ENCODE results near the gene TMEM98.
"Not testable (repeated sequence)": the region's sequence is repeated elsewhere in the genome, so short reads cannot be mapped to it uniquely, and the experiment has no call there.

TMEM98 gene

DNA sequence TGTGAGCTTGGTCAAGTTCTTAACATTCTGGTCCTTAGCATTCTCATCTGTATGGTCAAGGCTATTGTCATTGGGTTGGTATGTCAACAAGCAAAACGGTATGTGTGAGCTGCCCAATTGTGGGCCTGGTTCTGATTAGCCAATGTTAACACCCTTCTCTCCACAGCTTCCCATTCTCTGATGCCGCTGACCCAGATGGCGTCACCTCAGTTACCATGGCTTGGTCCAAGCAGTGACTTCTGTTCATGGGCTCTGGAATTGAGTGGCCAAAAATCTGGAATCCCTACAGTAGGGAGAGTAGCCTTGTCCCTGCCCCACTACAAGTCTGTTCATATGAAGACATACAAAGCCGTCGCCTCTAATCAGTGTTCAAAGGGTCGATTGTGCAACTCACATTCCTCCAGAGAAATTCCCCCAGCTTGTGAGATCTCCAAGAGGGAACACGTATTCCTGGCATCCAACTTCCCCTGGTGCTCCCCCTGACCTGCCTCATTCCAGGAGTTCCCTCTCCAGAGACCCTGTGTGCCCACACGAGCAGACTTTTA is 15.8 kb downstream of the TMEM98 start:
- peak; percentile 41 for DNase-seq

DNA sequence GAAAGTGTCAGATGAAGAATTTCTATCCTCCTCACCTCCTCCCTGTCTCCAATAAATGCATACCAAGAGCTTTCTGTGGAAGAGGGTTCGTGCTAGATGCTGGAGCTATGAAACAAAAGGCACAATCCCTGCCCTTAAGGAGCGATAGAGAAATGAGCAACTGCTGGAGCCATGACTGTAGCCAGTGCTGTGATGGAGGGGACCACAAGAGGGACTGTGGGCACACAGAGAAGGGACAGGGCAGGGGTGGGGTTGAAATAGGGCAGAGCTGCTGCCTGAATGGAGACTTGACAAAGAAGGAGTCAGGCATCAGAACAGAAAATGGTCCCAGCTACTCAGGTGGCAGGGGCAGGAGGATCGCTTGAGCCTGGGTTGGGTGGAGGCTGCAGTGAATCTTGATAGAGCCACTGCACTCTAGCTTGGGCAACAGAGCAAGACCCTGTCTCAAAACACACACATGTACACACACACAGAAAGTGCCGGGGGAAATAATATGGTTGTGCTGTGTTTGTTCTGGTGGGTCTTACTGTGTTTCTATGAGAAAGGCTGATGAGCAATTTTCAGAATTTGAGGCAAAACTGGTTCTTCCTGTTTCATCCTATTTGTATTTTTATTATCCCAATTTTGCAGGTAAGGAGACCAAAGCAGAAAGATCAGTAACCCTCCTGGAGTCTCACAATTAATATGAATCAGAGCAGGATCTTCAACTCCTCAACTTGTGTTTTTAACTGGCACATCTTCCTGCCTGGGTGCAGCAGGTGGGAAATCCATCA is 16.5 kb downstream of the TMEM98 start:
- no peak for DNase-seq

DNA sequence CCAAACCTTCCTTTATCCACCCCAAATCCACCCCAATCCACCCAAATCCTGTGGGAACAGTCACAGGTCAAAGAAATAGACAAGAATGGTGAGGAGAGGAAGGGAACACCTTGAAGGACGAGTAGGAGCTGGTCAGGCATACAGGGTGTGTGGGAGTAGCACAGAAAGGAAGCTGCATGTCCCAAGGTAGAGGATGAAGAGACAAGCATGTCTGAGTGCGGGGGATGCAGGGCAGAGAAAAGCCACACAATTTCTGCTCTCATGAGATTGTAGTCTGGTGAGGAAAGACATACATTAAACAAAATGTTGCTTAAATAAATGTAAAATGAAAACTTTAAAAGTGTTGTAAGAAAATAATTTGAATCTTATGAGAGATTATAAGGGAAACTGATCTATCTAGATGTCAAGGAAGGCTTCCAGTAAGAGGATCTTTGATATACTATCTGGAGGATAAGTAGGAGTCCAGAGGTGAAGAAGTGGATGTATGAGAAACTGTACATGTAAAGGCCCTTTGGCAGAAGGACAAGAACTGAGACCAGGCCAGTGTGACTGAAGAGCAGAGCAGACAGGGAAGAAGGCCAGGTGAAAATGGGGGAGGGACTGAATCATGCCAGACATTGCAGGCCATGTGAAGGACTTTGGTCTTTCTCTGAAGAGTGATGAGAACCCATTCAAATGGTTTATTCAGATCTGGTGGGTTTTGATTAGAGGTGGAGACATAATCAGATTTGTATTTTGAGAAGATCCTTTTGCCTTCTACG is 18.6 kb downstream of the TMEM98 start:
- no peak for DNase-seq

DNA sequence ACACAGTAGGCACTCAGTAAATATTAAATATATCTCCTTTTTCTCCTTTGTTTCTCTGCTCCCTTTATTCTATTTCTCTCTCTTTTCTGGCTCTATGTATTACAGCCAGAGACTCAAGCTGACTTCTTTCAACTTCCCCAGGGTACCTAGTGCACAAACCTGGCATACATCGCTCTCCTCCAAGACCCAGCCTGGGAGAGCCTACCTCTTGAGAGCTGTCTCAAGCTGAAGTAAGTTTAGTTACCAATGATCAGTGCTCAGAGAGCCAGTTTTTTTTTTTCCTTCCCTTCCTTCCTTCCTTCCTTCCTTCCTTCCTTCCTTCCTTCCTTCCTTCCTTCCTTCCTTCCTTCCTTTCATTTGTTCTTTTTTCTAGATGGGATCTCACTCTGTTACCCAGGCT is 19.8 kb downstream of the TMEM98 start:
- DNase-seq: no peak

DNA sequence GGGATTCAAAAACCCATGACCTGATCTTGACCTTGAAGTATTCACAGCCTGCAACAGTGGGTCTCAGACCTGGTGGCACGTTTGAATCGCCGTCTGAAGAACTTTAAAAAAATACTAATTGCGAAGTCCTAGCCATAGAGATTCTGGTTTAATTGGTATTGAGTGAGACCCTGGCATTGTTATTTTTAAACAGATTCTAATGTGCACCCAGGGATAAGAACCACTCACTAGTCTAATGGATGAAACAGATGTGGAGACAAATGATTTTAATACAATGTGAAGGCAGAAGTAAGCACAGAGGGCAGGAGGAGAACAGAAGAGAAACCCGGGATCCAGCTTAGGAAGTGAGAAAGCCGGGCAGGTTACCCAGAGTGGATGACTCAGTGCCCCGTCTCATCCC is 21.2 kb downstream of the TMEM98 start:
- DNase-seq: no peak

DNA sequence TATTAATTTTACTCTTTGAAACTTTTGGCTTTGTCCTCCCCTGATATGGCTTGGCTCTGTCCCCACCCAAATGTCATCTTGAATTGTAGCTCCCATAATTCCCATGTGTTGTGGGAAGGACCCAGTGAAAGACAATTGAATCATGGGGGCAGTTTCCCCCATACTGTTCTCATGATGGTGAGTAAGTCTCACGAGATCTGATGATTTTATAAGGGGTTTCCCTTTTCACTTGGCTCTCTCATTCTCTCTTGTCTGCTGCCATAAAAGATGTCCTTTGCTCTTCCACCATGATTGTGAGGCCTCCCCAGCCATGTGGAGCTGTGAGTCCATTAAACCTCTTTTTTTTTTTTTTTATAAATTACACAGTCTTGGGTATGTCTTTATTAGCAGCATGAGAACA is 24.5 kb downstream of the TMEM98 start:
- DNase-seq: not testable (repeated sequence)

DNA sequence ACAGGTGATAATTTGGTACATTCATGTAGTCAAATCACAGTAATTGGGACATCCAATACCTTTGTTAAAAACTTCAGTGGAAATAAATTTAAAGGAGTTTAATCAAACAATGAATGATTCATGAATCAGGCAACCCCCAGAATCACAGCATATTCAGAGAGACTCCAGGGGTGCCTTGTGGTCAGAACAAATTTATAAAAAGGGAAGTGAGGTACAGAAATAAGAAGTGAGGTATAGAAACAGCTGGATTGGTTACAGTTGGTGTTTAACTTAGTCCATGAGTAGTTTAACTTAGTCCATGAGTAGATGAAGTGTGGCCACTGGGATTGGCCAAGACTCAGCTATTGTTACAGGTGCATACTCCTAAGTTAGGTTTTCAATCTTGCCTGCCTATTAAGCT is 25.1 kb downstream of the TMEM98 start:
- DNase-seq: no peak

DNA sequence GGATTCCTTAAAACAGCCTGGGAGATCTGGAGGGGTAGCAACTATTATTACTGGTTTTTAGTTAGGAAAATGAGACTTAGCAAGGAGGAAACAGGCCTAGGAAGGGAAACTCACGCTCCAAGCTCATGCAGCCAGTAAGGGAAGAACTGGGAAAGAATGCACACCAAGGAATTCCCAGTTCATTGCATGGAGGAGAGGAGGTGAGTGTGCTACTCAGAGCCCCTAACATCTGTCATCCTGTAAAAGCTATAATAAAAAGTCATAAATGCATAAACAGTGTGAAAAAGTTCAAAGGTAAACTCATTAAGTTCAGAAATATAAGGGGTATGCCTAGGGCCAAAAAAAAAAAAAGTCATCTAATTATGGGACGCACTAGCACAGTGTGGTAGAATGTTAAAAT is 25.9 kb downstream of the TMEM98 start:
- DNase-seq: no peak

DNA sequence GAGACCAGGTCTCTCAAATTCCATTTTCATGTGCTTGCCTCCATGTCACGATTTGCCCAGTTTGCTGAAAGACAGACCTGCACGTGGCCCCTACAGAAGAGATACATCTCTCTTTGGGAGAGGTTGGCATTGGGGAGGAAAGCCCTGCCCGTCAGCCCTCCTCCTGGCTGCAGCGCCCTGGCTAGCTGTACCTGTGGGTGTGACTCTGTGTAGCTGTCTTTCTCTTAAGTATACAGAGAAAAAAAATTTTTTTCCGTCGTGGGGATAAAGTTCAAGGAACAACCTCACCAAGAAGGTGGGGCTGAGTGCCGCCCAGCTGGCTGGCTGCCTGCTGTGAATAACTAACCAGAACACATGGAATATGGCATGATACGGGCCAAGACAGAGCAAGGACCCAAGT is 26.5 kb downstream of the TMEM98 start:
- DNase-seq: no peak

DNA sequence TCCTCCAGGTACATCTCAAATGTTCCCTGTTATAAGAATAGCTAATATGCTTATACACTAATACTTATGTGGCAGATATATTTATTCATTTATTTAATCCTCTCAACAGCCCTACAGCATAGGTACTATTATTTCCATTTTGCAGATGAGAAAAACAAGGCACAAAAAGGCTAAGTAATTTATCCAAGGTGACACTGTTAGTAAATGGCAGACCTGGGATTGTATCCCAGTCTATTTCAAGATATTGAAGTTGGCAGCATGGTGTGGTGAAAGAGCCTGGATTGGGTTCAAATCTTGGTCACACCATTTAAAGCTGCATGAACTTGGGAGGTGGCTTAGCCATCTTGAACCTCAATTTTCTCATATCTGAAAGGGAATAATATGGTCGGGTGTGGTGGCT is 27.2 kb downstream of the TMEM98 start:
- DNase-seq: no peak

DNA sequence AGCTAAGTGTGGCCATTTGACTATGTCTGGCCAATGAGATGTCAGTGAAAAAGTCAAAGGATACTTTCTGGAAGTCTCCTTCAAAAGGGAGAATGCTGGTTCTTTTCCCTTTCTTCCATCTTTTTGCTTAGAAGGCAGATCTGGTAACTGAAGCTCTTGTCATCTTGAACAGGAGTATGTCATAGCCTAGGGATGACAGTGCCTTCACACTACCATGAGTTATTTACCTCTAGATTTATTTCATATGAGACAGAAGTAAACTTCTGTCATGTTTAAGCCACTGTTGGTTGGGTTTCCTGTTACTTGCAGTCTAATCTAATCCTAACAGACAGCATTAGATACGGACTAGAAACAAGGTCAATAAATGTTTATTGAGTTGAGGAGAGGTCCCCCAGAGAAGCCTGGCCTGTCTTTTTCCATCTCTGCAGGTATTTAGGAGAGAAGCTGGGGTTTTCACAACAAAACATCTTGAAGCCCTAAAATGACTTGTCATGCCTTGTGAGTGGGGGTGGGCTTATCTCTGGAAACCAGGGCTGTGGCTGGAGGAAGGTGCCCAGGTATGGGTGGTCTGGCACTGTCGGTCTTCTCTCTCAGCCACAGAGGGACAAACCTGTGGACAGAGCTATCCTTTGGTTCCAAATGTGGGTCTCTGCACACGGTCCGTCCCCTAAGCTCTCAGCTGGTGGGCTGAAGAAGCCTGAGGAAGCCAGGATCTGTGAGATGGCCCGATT is 28.5 kb downstream of the TMEM98 start:
- no peak for DNase-seq

DNA sequence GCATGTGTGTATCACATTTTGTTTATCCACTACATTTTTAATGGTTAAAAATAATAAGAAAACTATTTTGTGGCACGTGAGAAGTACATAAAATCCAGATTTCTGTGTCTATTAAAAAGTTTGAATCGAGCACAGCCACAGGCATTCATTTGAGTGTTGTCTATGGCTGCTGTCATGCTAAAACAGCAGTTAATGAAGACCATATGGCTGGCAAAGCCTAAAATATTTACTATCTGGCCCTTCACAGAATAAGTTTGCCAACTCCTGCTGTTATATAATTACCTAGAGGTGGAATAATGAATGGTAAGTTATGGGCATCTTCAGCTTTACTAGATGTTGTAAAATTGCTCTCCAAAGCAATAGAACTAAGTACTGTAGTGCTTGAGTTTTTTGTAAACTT is 30.5 kb downstream of the TMEM98 start:
- DNase-seq: no peak

DNA sequence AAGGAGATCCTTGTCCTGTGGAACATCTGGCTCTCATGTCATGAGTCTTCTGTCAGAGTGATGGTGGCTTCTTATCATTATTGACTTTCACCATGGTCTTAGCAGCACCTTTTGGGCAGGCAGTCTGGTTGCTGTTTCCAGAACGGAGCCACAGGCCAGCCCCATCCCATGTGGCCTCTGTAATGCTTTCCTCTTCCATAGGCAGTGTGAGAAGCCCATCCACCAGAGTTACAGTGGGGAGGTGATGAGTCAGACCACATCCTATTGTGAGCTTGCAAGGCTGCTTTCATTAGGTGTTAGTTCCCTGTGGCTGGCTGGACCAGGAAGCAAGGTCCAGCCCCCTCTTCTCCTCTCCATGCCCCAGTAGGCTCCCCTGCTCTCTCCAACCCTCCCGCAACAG is 32.9 kb downstream of the TMEM98 start:
- peak; percentile 22 for DNase-seq

DNA sequence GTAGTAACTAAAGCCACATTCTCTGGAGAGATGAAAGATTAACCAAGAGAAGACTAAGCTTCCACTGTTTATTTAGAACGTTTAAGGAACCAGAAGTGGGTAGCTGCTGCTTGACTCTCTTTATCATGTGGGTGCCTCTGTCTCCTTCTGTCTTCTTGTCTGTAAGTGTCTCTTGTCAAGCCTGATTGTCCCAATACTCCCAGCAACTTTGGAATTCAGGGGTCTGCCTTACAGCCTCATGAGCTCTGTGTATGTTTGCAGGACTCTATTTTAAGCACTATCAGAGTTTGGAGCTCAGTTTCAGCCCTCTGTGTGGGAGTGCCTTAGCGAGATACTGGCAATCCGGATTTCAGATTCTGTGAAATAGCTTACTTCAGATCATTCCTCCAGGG is 34.4 kb downstream of the TMEM98 start:
- DNase-seq: no peak

DNA sequence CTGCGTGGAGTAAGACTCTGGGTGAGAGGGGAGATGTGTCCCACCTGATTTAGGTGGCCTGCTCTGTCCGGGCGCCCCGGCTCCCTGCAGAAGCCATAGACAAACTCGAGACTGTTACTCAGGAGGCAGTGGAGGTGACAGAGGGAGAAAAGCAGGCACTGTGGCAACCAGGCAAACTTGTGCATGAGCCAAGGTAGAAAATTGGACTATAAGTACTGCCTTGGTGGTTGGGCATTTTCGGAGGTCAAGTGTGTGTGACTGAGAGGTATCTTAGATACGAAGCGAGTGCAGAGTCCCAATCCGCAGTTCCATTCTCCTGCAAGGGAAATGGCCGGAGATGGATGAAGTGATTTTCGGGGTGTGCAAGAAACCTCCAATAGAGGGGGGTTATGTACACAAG is 36.6 kb downstream of the TMEM98 start:
- no peak for DNase-seq

DNA sequence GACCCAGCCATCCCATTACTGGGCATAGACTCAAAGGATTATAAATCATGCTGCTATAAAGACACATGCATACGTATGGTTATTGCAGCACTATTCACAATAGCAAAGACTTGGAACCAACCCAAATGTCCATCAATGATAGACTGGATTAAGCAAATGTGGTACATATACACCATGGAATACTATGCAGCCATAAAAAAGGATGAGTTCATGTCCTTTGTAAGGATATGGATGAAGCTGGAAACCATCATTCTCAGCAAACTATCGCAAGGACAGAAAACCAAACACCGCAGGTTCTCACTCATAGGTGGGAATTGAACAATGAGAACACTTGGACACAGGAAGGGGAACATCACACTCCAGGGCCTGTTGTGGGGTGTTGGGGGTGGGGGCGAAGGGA is 41.3 kb downstream of the TMEM98 start:
- DNase-seq: not testable (repeated sequence)

DNA sequence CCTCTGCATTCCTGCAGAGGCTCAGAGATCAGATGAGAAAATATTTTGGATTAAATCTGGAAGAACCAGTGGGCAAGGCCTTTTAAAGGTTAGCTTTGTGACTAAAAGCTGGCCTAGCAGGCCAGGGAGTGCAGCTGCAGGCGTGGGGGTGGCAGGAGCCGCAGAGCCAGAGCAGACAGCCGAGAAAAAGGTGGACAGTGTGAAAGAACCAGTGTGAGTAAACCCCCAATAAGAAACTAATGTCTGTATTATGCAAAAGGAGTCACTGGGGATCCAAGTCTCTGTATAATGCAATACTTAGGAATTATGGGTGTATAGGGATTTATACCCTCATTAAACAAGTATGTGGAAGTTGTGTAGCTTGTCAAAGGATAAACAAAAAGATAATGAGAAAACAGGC is 42.3 kb downstream of the TMEM98 start:
- no peak for DNase-seq

DNA sequence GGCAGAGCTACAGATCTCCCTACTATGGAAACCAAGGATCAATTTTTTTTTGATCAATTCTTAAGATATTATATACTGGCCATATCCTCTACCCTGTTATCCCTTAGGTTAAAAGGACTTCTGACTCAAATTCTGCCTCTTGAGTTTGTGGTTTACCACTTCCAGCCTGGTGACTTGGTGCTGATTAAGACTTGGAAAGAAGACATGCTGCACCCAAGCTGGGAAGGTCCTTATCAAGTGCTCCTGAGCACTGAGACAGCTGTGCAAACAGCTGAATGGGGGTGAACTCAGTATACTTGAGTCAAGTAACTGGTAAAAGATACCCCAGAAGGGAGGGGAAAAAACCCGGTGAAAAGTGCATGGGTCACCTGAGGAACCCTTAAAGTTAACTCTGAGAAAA is 43.2 kb downstream of the TMEM98 start:
- DNase-seq: no peak

DNA sequence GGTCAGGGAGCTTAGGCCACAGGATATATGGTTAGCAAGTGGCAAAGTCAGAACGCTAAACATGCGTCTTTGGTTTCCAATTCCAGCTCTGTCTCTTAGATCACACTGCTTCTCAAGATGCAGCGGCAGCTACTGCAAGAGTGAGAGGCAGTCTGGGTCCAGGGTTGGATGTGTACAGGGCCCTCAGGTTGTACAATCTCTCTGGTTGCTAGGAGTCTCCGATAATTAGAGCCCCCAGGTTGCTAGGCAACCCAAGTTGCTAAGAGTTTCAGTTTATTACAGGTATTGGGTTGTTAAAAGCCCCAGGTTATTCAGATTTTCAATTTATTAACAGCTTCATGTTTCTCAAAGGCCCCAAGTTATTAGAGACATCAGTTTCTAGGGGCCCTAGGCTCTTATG is 48.2 kb downstream of the TMEM98 start:
- DNase-seq: no peak

DNA sequence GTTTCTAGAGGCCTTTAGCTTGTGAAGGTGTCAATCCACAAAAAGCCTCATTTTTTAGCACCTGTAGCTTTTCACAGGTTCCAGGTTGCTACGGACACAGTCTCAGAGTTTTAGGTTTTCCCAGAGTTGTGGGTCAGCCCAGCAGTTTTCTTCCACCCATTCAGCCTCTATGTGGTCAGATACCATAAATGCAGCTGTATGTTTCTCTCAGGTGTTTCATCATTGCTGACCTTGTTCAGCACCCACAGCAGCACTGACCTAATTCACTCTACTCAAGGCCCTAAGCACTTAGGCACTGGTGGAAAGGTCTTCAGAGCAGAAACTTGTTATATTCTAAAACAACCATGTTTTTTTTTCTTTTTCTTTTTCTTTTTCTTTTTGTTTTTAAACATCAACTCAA is 48.7 kb downstream of the TMEM98 start:
- DNase-seq: no peak

DNA sequence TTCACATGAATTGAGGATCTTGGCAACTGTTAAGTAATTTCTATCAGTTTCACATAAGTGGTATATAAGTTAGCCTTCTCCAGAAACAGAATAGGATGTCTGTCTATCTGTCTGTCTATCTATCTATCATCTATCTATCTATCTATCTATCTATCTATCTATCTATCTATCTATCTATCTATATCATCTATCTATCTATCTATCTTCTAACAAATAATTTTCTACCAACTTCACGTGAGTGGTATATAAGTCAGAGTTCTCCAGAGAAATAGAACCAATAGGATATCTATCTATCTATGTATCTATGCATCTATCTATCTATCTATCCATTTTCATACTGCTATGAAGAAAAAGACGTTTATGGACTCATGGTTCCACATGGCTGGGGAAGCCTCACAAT is 52.3 kb downstream of the TMEM98 start:
- no peak for DNase-seq

DNA sequence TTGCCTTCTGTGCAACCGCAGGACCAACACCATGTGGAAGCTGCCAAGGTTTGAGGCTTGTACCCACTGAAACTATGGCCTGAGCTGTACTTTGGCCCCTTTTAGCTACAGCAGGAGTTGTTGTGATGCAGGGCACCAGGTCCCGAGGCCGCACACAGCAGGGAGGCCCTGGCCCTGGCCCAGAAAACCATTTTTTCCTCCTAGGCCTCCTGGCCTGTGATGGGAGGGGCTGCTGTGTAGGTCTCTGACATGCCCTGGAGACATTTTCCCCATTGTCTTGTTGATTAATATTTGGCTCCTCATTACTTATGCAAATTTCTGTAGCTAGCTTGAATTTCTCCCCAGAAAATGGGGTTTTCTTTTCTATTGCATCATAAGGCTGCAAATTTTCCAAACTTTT is 53.7 kb downstream of the TMEM98 start:
- not testable (repeated sequence) for DNase-seq

DNA sequence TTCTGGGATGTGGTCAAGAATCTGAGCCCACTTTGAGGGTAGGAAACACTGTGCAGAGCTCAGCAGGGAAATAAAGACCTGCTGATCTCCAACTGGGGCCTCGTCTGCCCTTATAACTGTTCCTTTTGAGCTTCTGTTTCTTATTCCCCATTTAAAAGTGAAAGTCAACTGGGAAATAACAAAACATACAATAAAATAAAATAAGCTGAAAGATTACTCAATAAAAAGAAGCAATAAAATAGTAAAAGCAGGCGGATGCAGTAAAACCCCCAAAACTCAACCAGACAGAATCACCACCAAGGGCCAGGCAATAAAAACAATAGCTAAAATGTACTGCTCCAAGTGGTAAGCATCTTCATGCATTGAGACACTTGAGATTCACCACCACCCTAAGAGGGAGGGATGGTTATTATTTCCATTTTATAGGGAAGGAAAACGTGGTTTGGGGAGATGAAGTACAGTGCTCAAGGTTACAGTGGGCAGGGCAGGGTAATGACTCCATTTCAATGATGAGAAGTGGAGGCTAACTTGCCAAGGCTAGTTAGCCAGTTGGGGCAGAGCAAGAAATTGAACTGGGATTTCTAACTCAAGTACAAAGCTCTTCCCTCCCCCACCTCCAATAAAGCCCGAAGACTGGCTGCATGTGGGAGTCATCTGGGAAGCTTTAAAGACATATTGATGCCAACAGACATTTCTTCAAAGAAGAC is 57.2 kb downstream of the TMEM98 start:
- DNase-seq: no peak

Data from kidney glomerular epithelial cell (primary cell).